Measurements from ENCODE around the gene MAP7.
"Not testable (repeated sequence)": the region's sequence is repeated elsewhere in the genome, so short reads cannot be mapped to it uniquely, and the experiment has no call there.

The MAP7 gene

DNA sequence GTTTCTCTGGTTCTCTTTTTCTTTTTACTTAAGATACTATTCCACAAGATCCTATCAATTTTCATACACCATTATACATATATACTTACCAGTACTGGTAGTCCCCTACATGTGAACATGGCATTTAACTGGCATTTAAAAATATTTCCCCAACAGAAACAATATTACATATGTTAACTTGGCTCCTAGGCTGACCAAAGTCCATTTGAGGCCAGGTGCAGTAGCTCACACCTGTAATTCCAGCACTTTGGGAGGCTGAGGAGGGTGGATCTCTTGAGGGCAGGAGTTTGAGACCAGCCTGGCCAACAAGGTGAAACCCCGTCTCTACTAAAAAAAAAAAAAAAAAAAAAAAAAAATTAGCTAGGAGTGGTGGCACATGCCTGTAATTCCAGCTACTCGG is 53.8 kb downstream of the MAP7 start:
- peaks cover 28% of the 10 kb centered on the region for H3K4me1 ChIP-seq (ENCODE audit: insufficient read depth, low read length)
- H3K9ac ChIP-seq (ENCODE audit: low read depth, low read length); H3K36me3 ChIP-seq (ENCODE audit: insufficient read depth, low read length); H3K9me3 ChIP-seq (ENCODE audit: control insufficient read depth, insufficient read depth, low read length): not testable (repeated sequence)

DNA sequence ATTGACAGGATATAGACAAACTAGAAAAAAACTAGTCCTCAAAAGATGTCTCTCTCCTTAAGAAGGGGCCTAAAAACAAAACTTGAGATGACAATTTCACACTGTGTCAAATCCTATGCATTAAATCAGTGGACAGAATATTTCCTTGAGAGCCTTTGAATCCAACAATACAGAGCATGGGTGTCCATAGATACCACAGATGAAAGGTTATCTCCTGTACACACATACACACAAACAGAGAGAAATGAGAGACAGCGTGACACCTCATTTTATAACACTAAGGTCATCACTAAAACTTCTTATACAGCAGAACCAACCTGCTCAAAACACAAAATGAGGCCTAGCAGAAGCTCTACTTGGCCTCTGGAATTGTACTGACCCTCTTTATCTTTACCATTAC is 55.5 kb downstream of the MAP7 start:
- Histone ChIP-seq H3K9me3 (ENCODE audit: control insufficient read depth, insufficient read depth, low read length) (no peaks in the 10 kb centered on the region), H3K36me3 (ENCODE audit: insufficient read depth, low read length) (no peaks in the 10 kb centered on the region), H3K4me1 (ENCODE audit: insufficient read depth, low read length) (peaks cover 11% of the 10 kb centered on the region), H3K9ac (ENCODE audit: low read depth, low read length) (no peak overlapping the region)

DNA sequence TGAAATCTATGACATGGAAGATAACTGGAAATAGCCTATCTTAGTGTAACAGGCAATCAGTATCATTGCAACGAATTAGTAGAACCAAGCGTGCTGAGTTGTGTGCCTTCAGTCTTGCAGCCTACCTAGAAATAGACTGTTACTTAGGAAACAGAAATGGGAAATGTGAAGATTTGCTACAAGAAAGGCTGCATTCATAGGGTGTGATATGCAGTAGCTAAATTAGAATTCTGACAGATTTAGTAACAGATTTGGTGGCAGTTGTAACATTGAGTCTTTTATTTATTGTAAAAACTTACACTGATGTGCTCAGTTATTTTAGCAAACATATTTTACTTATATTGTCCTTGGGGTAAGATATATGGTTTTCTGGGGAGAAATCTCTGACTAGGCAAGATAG is 56.2 kb downstream of the MAP7 start:
- Histone ChIP-seq H3K9ac (ENCODE audit: low read depth, low read length) (no peak overlapping the region), H3K9me3 (ENCODE audit: control insufficient read depth, insufficient read depth, low read length) (no peaks in the 10 kb centered on the region), H3K36me3 (ENCODE audit: insufficient read depth, low read length) (no peaks in the 10 kb centered on the region), H3K4me1 (ENCODE audit: insufficient read depth, low read length) (peaks cover 4% of the 10 kb centered on the region)

DNA sequence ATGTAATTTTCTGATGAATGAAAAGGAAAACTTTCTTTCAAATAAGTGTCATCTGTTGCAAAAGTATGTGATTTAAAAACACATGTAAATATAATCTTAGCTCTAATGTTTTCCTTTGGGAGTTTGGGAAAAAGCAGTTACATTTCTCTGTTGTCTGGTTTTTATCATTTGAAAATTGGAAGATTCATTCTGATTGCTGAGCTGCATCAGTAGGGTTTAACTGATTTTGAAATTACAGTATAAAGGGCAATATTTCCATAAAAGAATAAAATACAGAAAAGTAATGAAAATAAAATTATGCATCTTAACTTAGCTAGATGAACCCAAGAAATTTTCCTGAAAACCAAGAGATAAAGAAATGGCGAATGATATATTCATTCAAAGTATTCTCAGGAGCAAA is 57.8 kb downstream of the MAP7 start:
- Histone ChIP-seq H3K4me1 (ENCODE audit: insufficient read depth, low read length) (peaks cover 4% of the 10 kb centered on the region; the same call in 1 of the 2 replicates), H3K9me3 (ENCODE audit: control insufficient read depth, insufficient read depth, low read length) (no peaks in the 10 kb centered on the region), H3K9ac (ENCODE audit: low read depth, low read length) (no peak overlapping the region), H3K36me3 (ENCODE audit: insufficient read depth, low read length) (no peaks in the 10 kb centered on the region)

DNA sequence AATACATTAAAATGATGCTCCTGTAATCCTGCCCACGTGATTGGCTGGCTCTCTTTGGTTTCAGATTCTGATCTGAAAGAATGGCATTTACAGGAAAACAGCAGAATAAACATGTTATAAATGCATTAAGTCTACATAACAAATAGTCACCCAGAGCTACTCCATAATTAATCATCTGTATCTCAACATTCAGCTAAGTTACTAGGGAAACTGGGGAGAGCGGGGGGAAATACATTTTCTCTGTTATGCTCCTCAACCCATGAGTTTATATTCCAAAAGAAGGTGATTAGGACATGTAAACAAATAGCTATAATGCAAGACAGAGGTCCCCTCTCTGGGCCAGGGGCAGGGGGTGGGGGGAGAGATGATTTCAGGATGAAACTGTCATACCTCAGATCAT is 58.5 kb downstream of the MAP7 start:
- Histone ChIP-seq H3K9ac (ENCODE audit: low read depth, low read length) (no peak overlapping the region), H3K9me3 (ENCODE audit: control insufficient read depth, insufficient read depth, low read length) (no peaks in the 10 kb centered on the region), H3K36me3 (ENCODE audit: insufficient read depth, low read length) (no peaks in the 10 kb centered on the region), H3K4me1 (ENCODE audit: insufficient read depth, low read length) (no peaks in the 10 kb centered on the region; the same call in 1 of the 2 replicates)

DNA sequence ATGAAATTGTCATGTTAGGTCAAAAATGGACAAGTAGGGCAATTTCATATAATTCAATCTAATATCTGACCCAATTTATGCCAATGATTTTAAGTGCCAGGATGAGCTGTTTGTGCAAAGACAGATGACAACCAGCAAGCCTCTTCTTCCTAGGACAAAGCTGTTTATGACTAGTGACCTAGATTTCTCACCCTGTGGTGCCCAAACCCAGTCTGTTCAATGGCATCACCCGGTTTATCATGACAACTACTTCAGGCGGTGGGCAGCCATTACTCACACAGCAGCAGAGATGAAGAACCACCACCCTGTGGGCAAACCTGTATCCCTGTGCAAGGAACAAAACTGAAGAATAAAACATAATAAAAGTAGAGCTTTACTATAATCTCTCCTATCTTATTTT is 59.0 kb downstream of the MAP7 start:
- H3K36me3 ChIP-seq (ENCODE audit: insufficient read depth, low read length), result no peaks in the 10 kb centered on the region
- no peak overlapping the region for H3K9ac ChIP-seq (ENCODE audit: low read depth, low read length)
- no peaks in the 10 kb centered on the region for H3K9me3 ChIP-seq (ENCODE audit: control insufficient read depth, insufficient read depth, low read length)
- H3K4me1 ChIP-seq (ENCODE audit: insufficient read depth, low read length), result no peaks in the 10 kb centered on the region; the same call in 1 of the 2 replicates

DNA sequence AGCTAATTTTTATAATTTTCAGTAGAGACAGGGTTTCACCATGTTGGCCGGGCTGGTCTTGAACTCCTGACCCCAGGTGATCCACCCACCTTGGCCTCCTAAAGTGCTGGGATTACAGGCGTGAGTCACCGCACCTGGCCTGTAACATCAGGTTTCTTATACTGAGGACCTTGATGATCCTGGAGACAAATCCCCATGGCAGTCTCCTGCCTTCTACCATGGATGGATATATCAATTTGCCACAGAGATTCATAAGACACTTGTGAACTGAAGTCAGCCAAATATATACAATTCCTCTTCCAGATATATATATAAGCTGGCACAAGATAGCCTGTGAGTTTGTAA is 60.6 kb downstream of the MAP7 start:
- not testable (repeated sequence) for H3K9me3 ChIP-seq (ENCODE audit: control insufficient read depth, insufficient read depth, low read length); H3K9ac ChIP-seq (ENCODE audit: low read depth, low read length); H3K4me1 ChIP-seq (ENCODE audit: insufficient read depth, low read length); H3K36me3 ChIP-seq (ENCODE audit: insufficient read depth, low read length)

DNA sequence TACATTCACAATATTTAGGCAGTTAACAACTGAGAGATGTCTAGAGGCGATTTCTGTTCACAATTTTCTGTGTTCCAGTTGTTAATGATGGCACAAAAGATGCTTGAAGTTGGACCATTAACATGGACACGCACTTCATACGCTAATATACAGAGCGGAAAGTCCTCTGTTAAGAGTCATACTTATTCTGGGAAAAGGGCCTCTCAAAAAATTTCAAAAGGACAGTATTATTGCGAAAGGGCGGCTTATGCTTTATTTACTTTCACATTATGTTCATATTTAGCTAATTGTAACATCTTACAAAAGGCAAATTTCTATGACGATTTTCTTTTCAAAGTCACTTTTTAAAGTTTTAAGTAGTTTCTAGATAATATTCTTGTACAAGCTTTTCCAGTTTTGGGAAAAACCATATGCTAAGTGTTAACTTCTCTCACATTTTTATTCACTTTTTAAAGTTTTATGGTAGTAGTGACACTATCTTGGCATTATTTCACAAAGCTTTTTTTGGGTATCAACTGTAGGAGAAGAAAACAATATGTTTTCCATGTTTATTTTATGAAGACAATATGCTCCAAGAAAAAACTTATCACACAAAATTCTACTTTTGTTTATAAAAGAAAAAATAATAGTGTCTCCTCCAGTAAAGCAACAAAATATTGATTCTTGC is 62.3 kb downstream of the MAP7 start:
- H3K36me3 ChIP-seq (ENCODE audit: insufficient read depth, low read length), result no peaks in the 10 kb centered on the region
- H3K9ac ChIP-seq (ENCODE audit: low read depth, low read length), result no peak overlapping the region
- H3K4me1 ChIP-seq (ENCODE audit: insufficient read depth, low read length), result no peaks in the 10 kb centered on the region; the same call in 1 of the 2 replicates

DNA sequence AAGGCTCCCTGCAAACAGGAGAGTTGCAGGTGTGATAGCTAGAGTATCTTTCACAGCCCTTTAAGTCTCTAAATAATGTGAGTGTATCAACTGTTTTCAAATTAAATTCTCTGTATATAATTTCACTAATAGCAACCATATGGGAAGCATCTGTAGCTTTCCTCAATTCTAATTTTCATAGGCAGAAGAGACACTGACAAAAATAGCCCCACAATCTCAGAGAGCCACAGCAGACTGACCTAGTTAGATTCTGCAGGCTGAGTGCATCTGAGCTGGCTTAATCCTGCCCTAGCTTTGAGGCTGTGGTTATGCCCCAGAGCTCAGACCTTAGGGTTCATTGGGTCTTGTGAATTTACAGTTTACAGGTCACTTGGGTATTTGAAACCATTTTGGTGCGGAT is 63.9 kb downstream of the MAP7 start:
- no peaks in the 10 kb centered on the region for H3K36me3 ChIP-seq (ENCODE audit: insufficient read depth, low read length)
- no peaks in the 10 kb centered on the region; the same call in 1 of the 2 replicates for H3K4me1 ChIP-seq (ENCODE audit: insufficient read depth, low read length)
- no peak overlapping the region for H3K9ac ChIP-seq (ENCODE audit: low read depth, low read length)
- H3K9me3 ChIP-seq (ENCODE audit: control insufficient read depth, insufficient read depth, low read length), result no peaks in the 10 kb centered on the region

More for the DNA sequence above, 62.3 kb downstream of the MAP7 start:
- H3K9me3 ChIP-seq (ENCODE audit: control insufficient read depth, insufficient read depth, low read length), result no peaks in the 10 kb centered on the region

DNA sequence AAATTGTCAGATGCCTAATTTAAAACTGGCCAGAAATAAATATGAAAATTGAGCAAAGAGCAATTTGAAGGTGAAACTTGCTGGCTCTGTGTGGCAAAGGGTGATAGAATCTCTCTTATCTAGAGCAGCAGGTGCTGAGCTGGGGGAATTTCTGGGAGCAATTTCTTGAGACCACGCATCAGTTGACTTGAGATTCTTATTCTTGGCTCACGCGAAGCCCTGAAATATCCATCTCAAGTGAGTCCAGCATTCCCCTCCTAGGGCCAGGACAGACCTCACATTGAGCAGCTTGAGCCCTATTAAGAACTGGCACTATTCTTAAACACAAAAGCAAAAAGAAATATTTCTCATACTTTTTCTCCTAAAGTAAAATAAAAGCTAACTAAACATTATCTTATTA is 66.3 kb downstream of the MAP7 start:
- Histone ChIP-seq H3K36me3 (ENCODE audit: insufficient read depth, low read length) (no peaks in the 10 kb centered on the region), H3K9me3 (ENCODE audit: control insufficient read depth, insufficient read depth, low read length) (no peaks in the 10 kb centered on the region), H3K4me1 (ENCODE audit: insufficient read depth, low read length) (no peaks in the 10 kb centered on the region), H3K9ac (ENCODE audit: low read depth, low read length) (no peak overlapping the region)

DNA sequence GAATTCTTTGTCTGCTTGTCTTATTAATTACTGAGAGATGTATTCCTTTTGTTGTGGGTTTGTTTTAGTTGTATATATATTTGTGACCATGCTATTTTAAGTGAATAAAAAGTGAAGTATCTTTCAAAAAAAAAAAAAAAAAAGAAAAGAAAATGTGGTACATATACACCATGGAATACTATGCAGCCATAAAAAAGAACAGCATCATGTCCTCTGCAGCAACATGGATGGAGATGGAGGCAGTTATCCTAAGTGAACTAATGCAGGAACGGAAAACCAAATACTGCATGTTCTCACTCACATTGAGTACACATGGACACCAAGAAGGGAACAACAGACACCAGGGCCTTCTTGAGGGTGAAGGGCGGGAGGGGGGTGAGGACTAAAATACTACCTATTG is 67.2 kb downstream of the MAP7 start:
- not testable (repeated sequence) for H3K4me1 ChIP-seq (ENCODE audit: insufficient read depth, low read length); H3K9me3 ChIP-seq (ENCODE audit: control insufficient read depth, insufficient read depth, low read length); H3K36me3 ChIP-seq (ENCODE audit: insufficient read depth, low read length); H3K9ac ChIP-seq (ENCODE audit: low read depth, low read length)

DNA sequence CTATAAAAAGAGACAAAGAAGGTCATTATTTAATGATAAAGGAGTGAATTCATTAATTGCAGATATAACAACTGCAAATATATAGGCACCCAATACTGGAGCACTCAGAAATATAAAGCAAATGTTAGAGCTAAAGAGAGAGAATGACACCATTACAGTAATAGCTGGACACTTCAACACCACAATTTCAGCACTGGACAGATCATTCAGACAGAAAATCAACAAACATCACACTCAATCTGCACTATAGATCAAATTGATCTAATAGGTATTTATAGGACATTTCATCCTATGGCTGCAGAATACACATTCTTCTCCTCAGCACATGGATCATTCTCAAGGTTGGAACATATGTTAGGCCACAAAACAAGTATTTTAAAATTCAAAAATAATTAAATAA is 72.7 kb downstream of the MAP7 start:
- Histone ChIP-seq H3K9me3 (ENCODE audit: control insufficient read depth, insufficient read depth, low read length) (no peaks in the 10 kb centered on the region), H3K36me3 (ENCODE audit: insufficient read depth, low read length) (no peaks in the 10 kb centered on the region), H3K4me1 (ENCODE audit: insufficient read depth, low read length) (no peaks in the 10 kb centered on the region), H3K9ac (ENCODE audit: low read depth, low read length) (no peak overlapping the region)

DNA sequence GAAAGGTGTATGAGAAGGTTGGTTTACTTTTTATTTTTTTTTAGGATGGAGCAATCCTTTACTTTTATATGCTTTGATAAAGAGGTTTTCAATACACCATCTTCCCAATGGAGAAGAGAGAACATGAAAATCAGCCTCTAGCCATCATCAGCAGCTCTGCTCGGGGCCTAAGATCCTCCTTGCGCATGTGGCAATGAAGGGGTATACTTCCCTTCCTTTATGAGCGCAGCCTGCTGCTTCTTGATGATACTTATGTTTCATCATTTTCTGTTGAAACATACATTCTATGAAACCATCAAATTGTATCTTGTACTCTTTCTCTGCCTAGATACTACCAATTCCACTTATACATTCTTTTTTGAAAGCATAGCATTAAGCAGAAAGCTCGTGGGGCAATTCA is 74.5 kb downstream of the MAP7 start:
- Histone ChIP-seq H3K9ac (ENCODE audit: low read depth, low read length) (no peak overlapping the region), H3K4me1 (ENCODE audit: insufficient read depth, low read length) (peaks cover 6% of the 10 kb centered on the region; the same call in 1 of the 2 replicates), H3K36me3 (ENCODE audit: insufficient read depth, low read length) (no peaks in the 10 kb centered on the region), H3K9me3 (ENCODE audit: control insufficient read depth, insufficient read depth, low read length) (no peaks in the 10 kb centered on the region)

DNA sequence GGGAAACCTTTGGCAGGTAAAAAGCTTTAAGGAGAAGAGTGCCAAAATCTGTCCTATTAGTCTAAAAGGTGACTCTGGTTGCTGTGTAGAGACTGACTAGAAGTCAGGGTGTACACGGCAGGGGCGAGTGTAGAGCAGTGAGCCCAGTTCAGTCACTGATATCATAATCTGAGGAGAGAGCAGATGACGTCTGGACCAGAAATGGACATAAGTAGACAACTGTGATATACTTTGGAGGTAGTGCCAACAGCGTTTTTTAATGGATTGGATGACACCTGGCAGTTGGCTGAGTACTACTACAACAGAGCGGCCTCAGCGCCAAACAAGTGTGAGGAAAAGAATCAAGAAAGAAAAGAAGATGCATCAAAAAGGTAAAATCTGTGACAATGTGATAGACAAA is 76.0 kb downstream of the MAP7 start:
- H3K9ac ChIP-seq (ENCODE audit: low read depth, low read length), result no peak overlapping the region
- no peaks in the 10 kb centered on the region for H3K36me3 ChIP-seq (ENCODE audit: insufficient read depth, low read length)
- H3K4me1 ChIP-seq (ENCODE audit: insufficient read depth, low read length), result peaks cover 10% of the 10 kb centered on the region; the same call in 1 of the 2 replicates
- no peaks in the 10 kb centered on the region for H3K9me3 ChIP-seq (ENCODE audit: control insufficient read depth, insufficient read depth, low read length)

DNA sequence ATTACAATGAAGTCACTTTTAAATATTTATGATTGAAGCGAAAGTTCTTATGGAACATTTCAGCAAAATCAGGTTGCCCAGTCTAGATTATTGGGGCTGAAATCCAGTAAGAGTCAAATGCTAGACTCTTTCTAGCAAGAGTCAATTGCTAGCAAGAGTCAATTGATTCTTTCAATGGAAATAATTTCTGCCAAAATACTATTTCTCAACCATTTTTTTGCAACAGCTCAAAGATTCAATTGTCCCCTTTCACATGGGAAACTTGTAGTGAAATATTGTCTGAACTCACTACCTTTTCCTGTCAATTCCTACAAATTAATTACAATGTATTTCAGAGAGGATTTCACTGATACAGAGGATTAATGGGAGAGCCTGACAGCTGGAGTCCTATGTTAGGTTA is 78.3 kb downstream of the MAP7 start:
- H3K4me1 ChIP-seq (ENCODE audit: insufficient read depth, low read length), result peaks cover 10% of the 10 kb centered on the region; the same call in 1 of the 2 replicates
- H3K9ac ChIP-seq (ENCODE audit: low read depth, low read length), result no peak overlapping the region
- H3K9me3 ChIP-seq (ENCODE audit: control insufficient read depth, insufficient read depth, low read length), result no peaks in the 10 kb centered on the region
- H3K36me3 ChIP-seq (ENCODE audit: insufficient read depth, low read length), result no peaks in the 10 kb centered on the region

DNA sequence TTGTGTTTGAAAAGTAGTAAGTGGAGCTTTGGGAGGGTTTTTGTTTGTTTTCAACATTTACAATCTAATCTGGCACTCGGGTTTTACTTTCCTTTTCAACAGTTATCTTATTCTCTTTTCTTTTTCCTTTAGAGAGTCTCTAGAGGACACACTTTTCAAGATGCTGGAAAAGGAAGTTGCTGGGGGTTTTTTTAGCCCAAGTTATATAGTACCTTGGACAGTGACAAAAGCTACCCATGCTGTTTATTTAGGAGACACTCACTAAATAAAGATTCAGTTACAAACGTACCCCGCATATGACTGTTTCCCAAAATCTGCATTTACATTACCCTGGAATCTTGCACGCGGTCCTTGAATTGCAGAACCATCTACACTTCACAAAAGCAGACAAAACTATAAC is 78.8 kb downstream of the MAP7 start:
- peaks cover 10% of the 10 kb centered on the region; the same call in 1 of the 2 replicates for H3K4me1 ChIP-seq (ENCODE audit: insufficient read depth, low read length)
- H3K9ac ChIP-seq (ENCODE audit: low read depth, low read length), result no peak overlapping the region
- no peaks in the 10 kb centered on the region for H3K9me3 ChIP-seq (ENCODE audit: control insufficient read depth, insufficient read depth, low read length)
- no peaks in the 10 kb centered on the region for H3K36me3 ChIP-seq (ENCODE audit: insufficient read depth, low read length)

All from ES-I3 (cell line).